Measurements from ENCODE around the gene OR52E8. TPM values are rescaled to one million over a fixed set of nuclear protein-coding genes. Genes with fewer than 3 reads are reported as not detected.

Gene OR52E8
- total RNA-seq: not detected

DNA sequence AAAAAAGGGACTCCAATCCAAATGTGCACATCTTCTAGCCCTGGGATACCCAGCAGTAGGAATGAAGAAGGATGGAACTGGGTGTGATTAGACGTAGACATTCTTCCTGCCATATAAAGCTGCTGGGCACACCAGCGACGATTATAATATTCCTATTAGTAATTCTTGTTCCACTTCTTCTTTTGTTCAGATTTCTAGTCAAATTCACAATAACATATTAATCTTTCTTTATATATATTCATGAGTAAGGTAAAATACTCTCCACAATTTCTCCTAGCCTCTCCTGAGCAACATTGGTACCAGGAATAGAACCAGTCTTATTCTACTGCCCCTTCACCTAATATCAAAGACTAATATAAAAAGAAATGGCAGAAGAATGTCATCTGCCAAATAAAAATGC, at the start of gene OR52E8:
OR52E8 (minus strand) TSS at position 101 of the 400 bp plus-strand sequence; CDS start at position 101, 0 bp downstream.

DNA sequence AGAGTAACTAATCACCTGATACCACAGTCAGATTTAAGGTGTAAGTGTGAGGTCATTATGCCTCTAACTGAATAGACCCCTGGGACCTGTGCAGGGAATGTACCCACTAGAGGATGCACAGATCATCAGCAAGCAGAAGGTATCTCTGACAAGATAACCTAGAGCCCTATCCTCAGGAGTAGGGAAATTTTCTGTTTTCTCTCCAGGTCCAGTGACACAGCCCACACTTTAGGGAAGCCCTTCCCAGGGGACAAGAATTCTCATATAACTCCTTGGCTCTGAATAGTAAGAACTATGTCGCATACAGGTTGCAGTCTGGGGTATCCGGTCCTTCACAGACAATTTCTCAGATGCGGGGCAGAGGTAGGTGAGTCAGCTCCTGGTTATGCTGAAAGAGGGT, 35.4 kb upstream of the OR52E8 start, which contains the start of gene OR52E5:
OR52E5 (plus strand) TSS at position 301 of the 400 bp plus-strand sequence. CDS start 7,569 bp downstream, outside the sequence.

DNA sequence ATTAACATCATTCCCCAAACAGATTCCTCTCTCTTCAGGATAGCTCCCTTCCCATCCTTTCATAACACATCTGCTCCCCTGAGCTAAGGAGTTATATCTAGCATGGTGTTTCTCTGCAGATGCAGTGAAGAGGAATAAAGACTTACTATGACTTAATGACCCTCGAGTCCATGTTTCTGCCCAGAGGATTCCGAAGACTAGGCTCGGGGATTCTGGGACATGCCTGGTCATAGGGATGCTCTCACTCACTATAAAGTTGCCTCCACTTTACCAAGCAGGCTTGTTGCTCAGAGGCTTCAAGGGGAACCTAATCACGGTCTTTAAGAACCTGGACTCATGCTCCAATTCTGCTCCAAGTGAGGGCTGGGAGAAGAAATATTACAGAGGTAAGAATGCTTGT, 22.8 kb upstream of the OR52E8 start, which contains the start of gene OR52E4:
OR52E4 (plus strand) TSS at position 301 of the 400 bp plus-strand sequence. CDS start 3,664 bp downstream, outside the sequence.

DNA sequence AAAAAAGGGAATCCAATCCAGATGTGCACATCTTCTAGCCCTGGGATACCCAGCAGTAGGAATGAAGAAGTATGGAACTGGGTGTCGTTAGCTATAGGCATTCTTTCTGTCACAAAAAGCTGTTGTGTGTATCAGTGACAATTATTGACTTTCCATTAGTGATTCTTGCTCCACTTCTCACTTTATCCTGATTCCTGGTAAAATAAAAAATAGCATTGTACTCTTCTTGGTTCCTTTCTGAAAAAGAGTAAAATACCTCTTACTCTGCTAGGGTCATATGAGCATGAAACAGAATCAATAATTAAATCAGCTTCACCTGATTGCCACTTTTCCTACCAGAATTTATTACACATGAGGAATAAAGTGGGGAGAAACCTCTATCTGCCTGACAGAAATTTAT, 15.7 kb downstream of the OR52E8 start, which contains the start of gene OR52E6:
OR52E6 (minus strand) TSS at position 101 of the 400 bp plus-strand sequence; CDS start at position 101, 0 bp downstream.

DNA sequence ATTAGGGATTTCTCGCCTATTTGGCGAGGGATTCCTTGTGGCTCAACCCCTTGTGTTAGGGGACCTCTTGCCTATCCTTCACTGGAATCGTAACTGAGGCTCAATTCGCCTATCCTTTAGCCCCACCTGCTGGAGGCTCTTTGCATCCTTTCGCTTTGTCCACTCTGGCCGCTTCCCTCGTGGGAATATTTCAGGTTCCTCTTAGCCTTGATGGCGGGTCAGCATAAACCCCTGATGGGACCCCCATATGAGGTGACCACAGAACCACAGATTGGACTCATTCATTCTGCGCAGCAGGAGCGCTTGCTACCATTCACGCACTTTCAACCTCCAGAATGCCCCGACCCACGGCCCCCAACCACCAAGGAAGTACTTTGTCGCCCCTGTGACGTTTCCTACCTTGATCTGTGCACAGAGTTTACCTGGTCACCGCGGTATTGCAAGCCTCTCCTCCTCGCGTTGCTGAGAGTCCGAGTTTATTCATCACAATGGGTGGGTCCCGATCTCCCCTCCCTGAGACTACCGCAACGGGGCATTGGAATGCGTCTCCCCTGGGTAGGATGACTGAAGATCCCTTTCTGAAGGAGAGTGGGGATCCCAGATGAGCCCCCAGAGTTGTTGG, 48.9 kb downstream of the OR52E8 start, which contains the start of gene OR52N2:
OR52N2 (plus strand) TSS at position 425 of the 622 bp plus-strand sequence. CDS start 11,412 bp downstream, outside the sequence.

Other genes starting within 250 kb of the OR52E8 start
- gene TRIM34, start 232.7 kb downstream of the OR52E8 start, total RNA-seq: 2.3 TPM
- 7.6 TPM for gene TRIM5, start 172.6 kb downstream of the OR52E8 start, total RNA-seq
- gene TRIM22, start 167.9 kb downstream of the OR52E8 start, total RNA-seq: 6.0 TPM
- not detected for gene OR56B1, start 121.2 kb downstream of the OR52E8 start, total RNA-seq
- gene OR52N4, start 103.4 kb downstream of the OR52E8 start, total RNA-seq: not detected
- not detected for gene OR52N5, start 74.3 kb downstream of the OR52E8 start, total RNA-seq
- gene OR52N1, start 66.4 kb downstream of the OR52E8 start, total RNA-seq: not detected
- not detected for gene OR52N2, start 48.8 kb downstream of the OR52E8 start, total RNA-seq
- gene OR52E6, start 15.8 kb downstream of the OR52E8 start, total RNA-seq: not detected
- gene OR52E4, start 22.9 kb upstream of the OR52E8 start, total RNA-seq: not detected
- not detected for gene OR52E5, start 35.5 kb upstream of the OR52E8 start, total RNA-seq
- gene OR56A3, start 84.6 kb upstream of the OR52E8 start, total RNA-seq: not detected
- not detected for gene OR56A5, start 110.8 kb upstream of the OR52E8 start, total RNA-seq
- not detected for gene OR52L1, start 129.3 kb upstream of the OR52E8 start, total RNA-seq
- not detected for gene OR56A4, start 149.3 kb upstream of the OR52E8 start, total RNA-seq
- gene OR56A1, start 173.1 kb upstream of the OR52E8 start, total RNA-seq: 0.23 TPM
- not detected for gene OR56B4, start 250.0 kb upstream of the OR52E8 start, total RNA-seq